Right cardiac atrium (tissue), 5 donors: ENCODE measurements around the gene INF2. TPM values are rescaled to one million over a fixed set of nuclear protein-coding genes. Genes with fewer than 3 reads are reported as not detected.
"Not testable (repeated sequence)": the region's sequence is repeated elsewhere in the genome, so short reads cannot be mapped to it uniquely, and the experiment has no call there.

Experiments
- ATAC-seq, 2 donors: fragments of 200-7000 bp; cut with Tn5 transposase; one replicate each; pipeline versions ENCODE4 v1.8.0 to v1.9.1; 2020; ENCODE audit warnings: moderate library complexity in 2 of 2, mild to moderate bottlenecking in 1 of 2
- DNase-seq, 3 donors: peaks; one replicate each; pipeline ENCODE4 v3.0.0-alpha.2; 2020
- H3K27ac ChIP-seq: one replicate; pipeline ENCODE4 v1.5.1; 2013; ENCODE audit warnings: mild to moderate bottlenecking, low read length, control low read depth, moderate library complexity
- H3K27me3 ChIP-seq: one replicate; pipeline ENCODE4 v1.6.1; 2013; ENCODE audit not compliant: control insufficient read depth, insufficient read depth
- H3K4me1 ChIP-seq: one replicate; pipeline ENCODE4 v1.6.1; 2013; ENCODE audit warnings: low read length; ENCODE audit not compliant: control insufficient read depth, insufficient read depth
- H3K4me3 ChIP-seq: one replicate; pipeline ENCODE4 v1.5.1; 2013; ENCODE audit warnings: low read length, control low read depth
- H3K9me3 ChIP-seq: one replicate; pipeline ENCODE4 v1.6.1; 2013; ENCODE audit warnings: low read length; ENCODE audit not compliant: control insufficient read depth
- WGBS: extraction: QIAGEN DNeasy Blood & Tissue Kit; methylation state at CpG from one replicate; pipeline ENCODE4 v1.1.7; 2013; 5-methylcytosine and 5-hydroxymethylcytosine counted together
- intact Hi-C, 4 donors: fragments of 100-400 bp; cut with DNase I; formaldehyde crosslinking; loops; one replicate each; pipeline versions ENCODE4 v1.11.0 to v1.14.0; 2022 to 2023
- polyA plus RNA-seq: library from polyadenylated mRNA; stranded (reverse); fragments of 200-250 nt; gene quantifications from one replicate; pipeline ENCODE4 v1.2.3, GENCODE V29; 2013
- total RNA-seq, 4 donors: library from RNA; stranded (reverse); fragmentation: NEBNext Ultra II Directional; extraction: Animal tissue kit (Norgen Biotek cat#: 25700); gene quantifications; one replicate each; pipeline ENCODE4 v1.2.1, GENCODE V29; 2021
- donor health status: healthy with polysubstance abuse.
- donor health status: DM: no; HTN: yes; CAD: no.
- donor health status: DM: no; HTN: no; CAD: no.
- donor health status: DM: no; HTN: yes; CAD: no; lungs with severe emphysema.
- donor health status: DM: yes; HTN: yes; CAD: no.

Gene INF2
- total and polyA plus RNA-seq, 5 donors, result 36.2 to 46.4 (median 40.2) TPM

DNA sequence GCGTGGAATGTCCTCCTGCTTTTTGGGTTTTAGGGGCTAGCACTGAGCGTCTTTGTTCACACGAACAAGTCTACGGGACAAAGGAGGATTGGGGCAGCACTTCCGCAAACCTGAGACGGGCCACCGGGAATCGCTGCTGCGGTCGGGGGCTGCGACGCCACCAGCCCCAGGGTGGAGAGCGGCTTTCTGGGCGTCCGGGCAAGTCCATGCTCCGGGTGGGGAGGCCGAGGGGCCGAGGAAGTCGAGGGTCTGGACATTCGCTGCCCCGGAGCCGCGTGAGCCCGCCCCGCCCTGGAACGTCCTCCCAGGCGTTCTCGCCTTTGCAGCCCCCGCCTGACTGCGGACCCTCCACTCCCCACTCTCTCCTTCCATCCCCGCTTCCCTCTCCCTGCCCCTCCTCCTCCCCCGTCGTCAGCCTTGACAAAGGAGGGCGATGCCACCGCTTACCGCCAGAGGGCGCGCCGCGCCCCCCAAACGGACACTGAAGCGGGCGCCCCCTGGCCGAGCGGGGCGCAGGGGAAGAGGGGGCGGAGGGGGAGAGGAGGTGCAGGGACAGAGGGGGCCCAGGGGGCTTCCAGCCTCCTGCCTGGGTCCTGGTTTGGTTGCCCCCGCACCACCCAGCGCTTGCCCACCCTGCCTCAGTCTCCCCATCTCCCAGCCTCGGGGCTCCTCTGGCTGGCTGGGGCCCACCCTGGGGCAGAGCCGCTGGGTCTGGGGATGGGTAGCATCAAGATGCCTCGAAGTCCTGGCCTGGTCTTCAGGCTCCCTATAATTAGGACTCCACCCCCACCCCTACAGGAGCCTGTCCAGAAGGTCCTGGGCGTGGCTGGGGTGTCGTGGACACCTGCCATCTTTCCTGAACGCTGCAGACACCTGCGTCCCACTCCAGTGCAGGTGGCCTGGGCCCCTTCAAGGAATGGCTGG is 39.1 kb upstream of the INF2 start:
- peak; percentile 80 to 86 for ATAC-seq
- Histone ChIP-seq H3K4me3 (peak overlapping the region; percentile 55), H3K27me3 (no peaks in the 10 kb centered on the region), H3K4me1 (no peaks in the 10 kb centered on the region), H3K9me3 (no peaks in the 10 kb centered on the region), H3K27ac (no peak overlapping the region)
- WGBS, result 7% methylated on average over 56 of the region's 56 CpGs
- DNase-seq, result peak; percentile 66 to 90 (median 89)
- intact Hi-C loops, result loop anchor here (2.0 to 5.0 kb wide), 2 partner anchors 57 to 58 kb away; no protein-coding TSS in a partner anchor

DNA sequence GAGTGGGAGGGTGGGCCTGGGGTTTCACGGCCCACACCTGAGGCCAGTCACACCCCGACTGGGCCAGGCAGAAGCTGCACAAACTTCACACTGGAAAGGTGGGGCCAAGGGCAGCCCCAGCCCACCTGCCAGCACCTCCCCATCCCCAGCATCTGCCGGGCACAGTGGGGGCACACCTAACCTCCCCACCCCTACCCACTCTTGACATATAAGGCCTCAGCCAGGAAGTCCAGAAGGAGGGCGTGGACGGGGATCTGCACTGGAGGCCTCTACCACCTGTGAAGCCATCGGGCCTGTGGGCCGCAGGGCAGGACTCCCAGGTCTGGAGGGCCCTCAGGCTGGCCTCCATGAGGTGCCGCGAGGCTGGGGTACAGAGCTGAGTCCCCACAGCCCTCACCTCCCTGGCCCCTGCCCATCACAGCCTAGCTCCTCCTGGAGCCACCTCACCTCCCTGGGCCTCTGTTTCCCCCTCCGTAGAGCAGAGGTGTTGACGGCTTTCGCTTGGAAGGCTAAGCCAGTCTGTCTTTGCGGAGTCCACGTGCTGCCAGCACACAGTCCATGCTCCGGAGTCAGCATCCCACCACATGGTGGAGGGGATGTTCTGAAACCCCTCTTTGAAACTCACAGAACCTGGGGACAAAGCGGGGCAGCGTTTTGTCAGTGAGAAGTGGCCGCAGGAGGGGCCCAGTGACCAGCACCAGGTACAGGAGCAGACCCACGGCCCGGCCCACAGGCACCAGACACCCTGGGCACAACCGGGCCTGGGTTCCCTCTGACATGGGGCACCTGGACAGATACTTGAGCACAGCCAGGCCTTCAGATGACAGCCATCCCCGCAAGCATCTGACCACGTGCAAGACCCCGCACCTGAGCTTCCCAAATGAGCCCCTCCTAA is 38.2 kb upstream of the INF2 start:
- ATAC-seq, result peak; percentile 17 to 39
- intact Hi-C loops, result loop anchor here (2.0 to 5.0 kb wide), 2 partner anchors 56 to 58 kb away; no protein-coding TSS in a partner anchor
- H3K9me3 ChIP-seq, result no peaks in the 10 kb centered on the region
- 91% methylated on average over 24 of the region's 24 CpGs for WGBS
- DNase-seq, result peak in 1 of 3 donors; percentile 25
- no peak overlapping the region for H3K4me3 ChIP-seq
- no peaks in the 10 kb centered on the region for H3K4me1 ChIP-seq
- no peak overlapping the region for H3K27ac ChIP-seq
- no peaks in the 10 kb centered on the region for H3K27me3 ChIP-seq

DNA sequence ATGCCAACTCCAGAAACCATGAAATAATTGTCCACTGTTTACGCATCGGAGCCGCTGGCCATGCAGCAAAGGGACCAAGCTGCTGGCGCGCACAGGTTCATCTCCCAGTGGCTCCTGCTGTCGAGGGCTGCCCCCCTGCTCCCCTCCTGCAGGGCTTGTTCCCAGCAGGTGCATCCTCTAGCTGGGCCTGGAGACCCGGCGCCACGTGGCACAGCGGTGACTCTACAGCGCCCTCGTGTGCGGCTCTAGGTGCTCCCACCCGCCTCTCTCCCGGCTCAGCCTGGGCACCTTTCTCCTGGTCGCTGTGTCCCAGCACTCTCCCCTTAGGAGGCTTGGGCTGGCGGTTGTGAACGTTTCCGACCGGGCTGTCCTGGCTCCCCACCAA is 37.5 kb upstream of the INF2 start:
- intact Hi-C loops, result loop anchor here (2.0 to 5.0 kb wide), 2 partner anchors 55 to 57 kb away; no protein-coding TSS in a partner anchor
- Histone ChIP-seq H3K4me3 (no peak overlapping the region), H3K4me1 (no peaks in the 10 kb centered on the region), H3K9me3 (no peaks in the 10 kb centered on the region), H3K27me3 (no peaks in the 10 kb centered on the region), H3K27ac (no peak overlapping the region)
- DNase-seq, result peak in 1 of 3 donors; percentile 47
- 82% methylated on average over 20 of the region's 20 CpGs for WGBS
- no peak for ATAC-seq

DNA sequence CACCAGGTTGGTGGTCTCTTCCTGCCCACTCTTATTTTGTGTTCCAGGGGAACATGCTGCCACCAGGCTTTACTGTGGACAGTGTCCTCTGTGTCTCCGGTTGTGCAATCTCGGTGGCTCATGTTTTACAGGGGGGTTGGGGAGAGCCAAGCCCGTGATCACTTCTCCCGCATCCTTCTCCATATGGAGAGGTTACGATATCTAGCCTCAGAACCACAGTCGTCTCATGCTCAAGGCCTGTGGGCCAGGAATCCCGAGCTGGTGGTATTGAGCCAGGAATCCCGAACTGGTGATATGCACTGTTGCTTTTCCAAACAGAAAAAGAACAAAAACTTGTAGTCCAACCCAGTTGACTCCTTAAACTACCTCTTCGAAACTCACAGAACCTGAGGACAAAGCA is 37.0 kb upstream of the INF2 start:
- ATAC-seq (no peak), DNase-seq (no peak)
- H3K27me3 ChIP-seq, result no peaks in the 10 kb centered on the region
- no peak overlapping the region for H3K4me3 ChIP-seq
- no peak overlapping the region for H3K27ac ChIP-seq
- H3K9me3 ChIP-seq, result no peaks in the 10 kb centered on the region
- WGBS, result 95% methylated on average over 9 of the region's 9 CpGs
- no peaks in the 10 kb centered on the region for H3K4me1 ChIP-seq
- intact Hi-C loops, result loop anchor here in 3 of 4 donors (5.0 kb wide), 1 partner anchor 55 kb away; no protein-coding TSS in a partner anchor

DNA sequence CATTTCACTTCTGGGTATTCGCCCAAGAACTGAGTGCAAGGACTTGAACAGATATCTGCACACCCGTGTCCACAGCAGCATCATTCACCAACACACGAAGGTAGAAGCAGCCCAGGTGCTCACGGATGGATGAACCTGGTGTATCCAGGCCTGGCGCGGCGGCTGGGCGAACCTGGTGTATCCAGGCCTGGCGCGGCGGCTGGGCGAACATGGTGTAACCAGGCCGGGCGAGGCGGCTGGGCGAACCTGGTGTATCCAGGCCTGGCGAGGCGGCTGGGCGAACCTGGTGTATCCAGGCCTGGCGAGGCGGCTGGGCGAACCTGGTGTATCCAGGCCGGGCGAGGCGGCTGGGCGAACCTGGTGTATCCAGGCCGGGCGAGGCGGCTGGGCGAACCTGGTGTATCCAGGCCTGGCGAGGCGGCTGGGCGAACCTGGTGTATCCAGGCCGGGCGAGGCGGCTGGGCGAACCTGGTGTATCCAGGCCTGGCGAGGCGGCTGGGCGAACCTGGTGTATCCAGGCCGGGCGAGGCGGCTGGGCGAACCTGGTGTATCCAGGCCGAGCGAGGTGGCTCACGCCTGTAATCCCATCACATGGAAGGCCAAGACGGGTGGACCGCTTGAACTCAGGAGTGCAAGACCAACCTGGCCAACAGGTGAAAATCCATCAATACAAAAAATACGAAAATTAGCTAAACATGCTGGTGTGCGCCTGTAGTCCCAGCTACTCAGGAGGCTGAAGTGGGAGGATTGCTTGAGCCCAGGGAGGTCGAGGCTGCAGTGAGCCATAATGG is 36.1 kb upstream of the INF2 start:
- intact Hi-C loops, result loop anchor here in 3 of 4 donors (5.0 kb wide), 1 partner anchor 54 kb away; no protein-coding TSS in a partner anchor
- H3K4me3 ChIP-seq, H3K27me3 ChIP-seq, ATAC-seq, H3K4me1 ChIP-seq, H3K9me3 ChIP-seq, H3K27ac ChIP-seq: not testable (repeated sequence)
- 95% methylated on average over 52 of the region's 52 CpGs for WGBS
- DNase-seq, result peak in 1 of 3 donors; percentile 36

DNA sequence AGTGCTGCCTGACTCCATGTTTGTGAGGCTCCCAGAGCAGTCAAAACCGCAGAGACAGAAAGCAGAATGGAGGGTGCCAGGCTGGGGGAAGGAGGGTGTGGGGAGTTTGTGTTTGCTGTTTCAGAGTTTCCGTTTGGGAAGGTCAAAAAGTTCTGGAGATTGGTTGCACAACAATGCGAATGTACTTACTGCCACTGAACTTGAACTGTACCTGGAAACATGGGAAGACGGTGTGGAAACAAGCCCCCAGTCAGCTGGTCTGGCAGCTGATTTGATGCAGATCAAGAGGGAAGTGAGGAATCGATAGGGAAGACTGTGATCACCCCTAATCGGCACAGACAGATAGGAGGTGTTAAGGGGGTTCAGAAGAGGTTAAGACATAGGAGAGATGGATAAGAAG is 35.3 kb upstream of the INF2 start:
- Histone ChIP-seq H3K4me3 (no peak overlapping the region), H3K4me1 (no peaks in the 10 kb centered on the region), H3K9me3 (no peaks in the 10 kb centered on the region), H3K27me3 (no peaks in the 10 kb centered on the region), H3K27ac (no peak overlapping the region)
- WGBS, result 93% methylated on average over 6 of the region's 6 CpGs
- ATAC-seq, result no peak
- DNase-seq, result no peak
- intact Hi-C loops, result loop anchor here in 3 of 4 donors (5.0 kb wide), 1 partner anchor 53 kb away; no protein-coding TSS in a partner anchor

DNA sequence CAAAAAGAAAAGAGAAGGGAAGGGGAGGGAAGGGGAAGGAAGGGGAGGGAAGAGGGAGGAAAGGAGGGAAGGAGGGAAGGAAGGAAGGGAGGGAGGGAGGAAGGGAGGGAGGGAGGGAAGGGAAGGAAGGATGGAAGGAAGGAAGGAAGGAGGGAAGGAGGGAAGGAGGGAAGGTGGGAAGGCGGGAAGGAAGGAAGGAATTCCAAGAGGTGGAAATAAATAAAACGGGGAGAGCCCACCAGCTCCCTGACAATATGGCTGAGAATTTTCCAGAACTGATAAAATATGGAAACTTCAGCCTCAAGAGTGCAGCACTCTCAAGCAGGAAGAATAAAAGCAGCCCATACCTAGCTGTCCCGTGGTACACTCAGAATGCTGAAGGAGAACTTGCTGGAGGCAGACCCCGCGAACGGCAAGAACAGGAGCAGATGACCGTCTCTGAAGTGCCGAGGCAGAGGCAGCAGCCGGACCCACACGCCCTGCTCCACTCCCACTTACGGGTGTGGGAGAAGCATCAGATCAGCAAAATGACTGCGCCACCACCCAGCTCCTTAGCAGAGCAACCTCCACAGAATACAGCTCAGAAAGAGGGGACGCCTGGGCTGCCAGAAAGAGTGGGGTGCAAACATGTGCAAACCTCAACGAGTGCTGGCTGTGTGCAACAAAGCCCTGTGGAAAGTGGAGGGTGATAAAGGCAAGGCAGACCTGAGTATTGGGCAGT is 34.1 kb upstream of the INF2 start:
- no peaks in the 10 kb centered on the region for H3K27me3 ChIP-seq
- H3K27ac ChIP-seq, result no peak overlapping the region
- intact Hi-C loops, result no loop called here
- no peaks in the 10 kb centered on the region for H3K4me1 ChIP-seq
- H3K4me3 ChIP-seq, result no peak overlapping the region
- DNase-seq (peak in 1 of 3 donors; percentile 41), ATAC-seq (no peak)
- WGBS, result 87% methylated on average over 14 of the region's 14 CpGs
- H3K9me3 ChIP-seq, result no peaks in the 10 kb centered on the region

DNA sequence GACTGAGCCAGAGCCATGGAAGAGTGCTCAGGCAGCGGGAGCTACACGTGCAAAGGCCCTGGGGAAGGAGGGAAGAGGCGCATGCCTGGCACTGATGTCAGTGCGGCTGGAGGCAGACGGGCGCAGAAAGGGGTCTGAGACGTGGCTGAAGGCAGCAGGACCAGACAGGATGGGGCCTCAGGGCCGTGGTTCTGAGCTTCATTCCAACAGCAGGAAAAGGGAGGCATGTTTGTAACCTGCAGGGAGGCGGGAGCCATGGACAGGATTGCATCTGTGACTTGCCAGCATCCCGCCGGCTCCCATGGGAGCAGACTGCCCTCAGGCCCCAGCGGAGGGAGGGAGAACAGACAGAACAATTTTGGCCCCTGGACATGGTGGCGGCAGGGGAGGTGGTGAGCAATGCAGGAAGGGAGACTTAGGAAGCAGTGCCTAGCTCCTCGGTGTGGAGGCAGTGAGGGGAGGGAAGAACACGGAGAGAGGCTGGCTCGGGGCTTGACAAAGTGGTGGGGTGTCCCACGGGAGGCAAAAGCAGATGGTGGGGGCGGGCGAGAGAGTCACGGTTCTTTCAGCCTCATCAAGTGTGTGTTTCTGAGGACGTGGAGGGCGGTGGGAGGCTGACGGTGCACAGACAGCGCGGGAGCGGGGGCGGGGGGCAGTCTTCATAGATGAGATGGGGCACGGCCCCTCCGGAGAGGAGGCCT is 33.3 kb upstream of the INF2 start:
- no peak overlapping the region for H3K27ac ChIP-seq
- WGBS, result 55% methylated on average over 29 of the region's 29 CpGs
- no peaks in the 10 kb centered on the region for H3K4me1 ChIP-seq
- H3K4me3 ChIP-seq, result no peak overlapping the region
- H3K9me3 ChIP-seq, result no peaks in the 10 kb centered on the region
- no peaks in the 10 kb centered on the region for H3K27me3 ChIP-seq
- DNase-seq (peak in 2 of 3 donors; percentile 58 to 61), ATAC-seq (no peak)
- intact Hi-C loops, result no loop called here

DNA sequence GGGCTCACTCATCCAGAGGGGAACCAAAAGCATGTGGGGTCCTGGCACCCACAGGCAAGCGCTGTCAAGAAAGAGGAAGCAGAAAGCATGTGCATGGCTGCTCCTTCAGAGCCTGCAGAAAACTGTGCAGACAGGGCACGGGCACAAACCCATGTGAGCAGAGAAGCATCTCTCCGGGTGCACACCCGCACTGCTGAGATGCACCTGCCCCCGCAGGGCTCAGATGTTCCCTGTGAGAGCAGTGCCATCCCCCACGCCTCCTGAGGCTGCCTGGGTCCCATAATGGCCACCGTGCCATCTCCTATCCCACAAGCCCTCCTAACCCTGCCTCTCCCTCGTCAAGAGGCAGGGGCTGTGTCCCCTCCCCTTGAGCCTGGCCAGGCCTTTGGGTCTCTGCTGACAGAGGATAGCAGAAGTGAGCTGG is 32.3 kb upstream of the INF2 start:
- ATAC-seq, result no peak
- intact Hi-C loops, result no loop called here
- DNase-seq, result peak in 1 of 3 donors; percentile 35

More for the DNA sequence above, 32.3 kb upstream of the INF2 start:
- 68% methylated on average over 8 of the region's 8 CpGs for WGBS
- Histone ChIP-seq H3K4me1 (no peaks in the 10 kb centered on the region), H3K27ac (no peak overlapping the region), H3K9me3 (no peaks in the 10 kb centered on the region), H3K27me3 (no peaks in the 10 kb centered on the region), H3K4me3 (no peak overlapping the region)
